MG63 (cell line): ENCODE measurements around the gene NAT14. TPM values are rescaled to one million over a fixed set of nuclear protein-coding genes. Genes with fewer than 3 reads are reported as not detected.
"Not testable (repeated sequence)": the region's sequence is repeated elsewhere in the genome, so short reads cannot be mapped to it uniquely, and the experiment has no call there.

Source experiments
- DNase-seq: peaks from one replicate; pipeline ENCODE4 v3.0.0-alpha.2; 2020
- H3K27me3 ChIP-seq: fragments of 250-450 bp; sonication (Bioruptor Pico); 2 replicates; pipeline ENCODE4 v1.5.1; 2020; ENCODE audit warnings: mild to moderate bottlenecking, moderate library complexity
- H3K36me3 ChIP-seq: fragments of 250-450 bp; sonication (Bioruptor Pico); 2 replicates; pipeline ENCODE4 v1.5.1; 2020; ENCODE audit warnings: mild to moderate bottlenecking, moderate library complexity
- H3K4me3 ChIP-seq: fragments of 250-450 bp; sonication (Bioruptor Pico); 2 replicates; pipeline ENCODE4 v1.5.1; 2020; ENCODE audit warnings: mild to moderate bottlenecking, moderate library complexity
- H3K9me3 ChIP-seq: fragments of 250-450 bp; sonication (Bioruptor Pico); 2 replicates; pipeline ENCODE4 v1.5.1; 2020; ENCODE audit warnings: mild to moderate bottlenecking, moderate library complexity
- total RNA-seq: library from RNA; depleted of rRNA; stranded (reverse); fragments of >200 nt; shearing (Covaris generic); gene quantifications from 2 replicates; pipeline ENCODE4 v1.2.3, GENCODE V29; 2014; ENCODE audit warnings: low replicate concordance

Gene NAT14
- total RNA-seq, 1 experiment from 2014 or later = 35.1 TPM

GRCh38 chr19:55489711-55490477 lies 4.9 kb downstream of the NAT14 start:
- H3K27me3 ChIP-seq = no peaks in the 10 kb centered on the region
- no peaks in the 10 kb centered on the region for H3K9me3 ChIP-seq
- H3K36me3 ChIP-seq = peaks cover 5% of the 10 kb centered on the region; the same call in 1 of the 2 replicates
- DNase-seq = peak; percentile 42
- H3K4me3 ChIP-seq = no peak overlapping the region

GRCh38 chr19:55490478-55491432 lies 5.8 kb downstream of the NAT14 start:
- no peaks in the 10 kb centered on the region for H3K9me3 ChIP-seq
- no peak overlapping the region for H3K4me3 ChIP-seq
- peaks cover 5% of the 10 kb centered on the region; the same call in 1 of the 2 replicates for H3K36me3 ChIP-seq
- peak; percentile 51 for DNase-seq
- H3K27me3 ChIP-seq = no peaks in the 10 kb centered on the region

- H3K9me3 ChIP-seq = no peaks in the 10 kb centered on the region
- no peaks in the 10 kb centered on the region for H3K27me3 ChIP-seq
- H3K36me3 ChIP-seq = no peaks in the 10 kb centered on the region
- DNase-seq = peak; percentile 72
- no peak overlapping the region for H3K4me3 ChIP-seq
Observed at GRCh38 chr19:55491546-55492360, 6.8 kb downstream of the NAT14 start.

- Histone ChIP-seq H3K27me3 (no peaks in the 10 kb centered on the region), H3K36me3 (no peaks in the 10 kb centered on the region), H3K9me3 (no peaks in the 10 kb centered on the region), H3K4me3 (no peak overlapping the region)
- DNase-seq = no peak
Observed at GRCh38 chr19:55492362-55492944, 7.5 kb downstream of the NAT14 start.

GRCh38 chr19:55493052-55493644 lies 8.2 kb downstream of the NAT14 start:
- no peaks in the 10 kb centered on the region for H3K9me3 ChIP-seq
- no peaks in the 10 kb centered on the region for H3K27me3 ChIP-seq
- no peak overlapping the region for H3K4me3 ChIP-seq
- no peaks in the 10 kb centered on the region for H3K36me3 ChIP-seq
- DNase-seq = peak; percentile 65

GRCh38 chr19:55493645-55494171 lies 8.7 kb downstream of the NAT14 start:
- no peak overlapping the region for H3K4me3 ChIP-seq
- no peaks in the 10 kb centered on the region for H3K9me3 ChIP-seq
- H3K27me3 ChIP-seq = no peaks in the 10 kb centered on the region
- no peak for DNase-seq
- no peaks in the 10 kb centered on the region for H3K36me3 ChIP-seq

GRCh38 chr19:55494172-55494761 lies 9.3 kb downstream of the NAT14 start:
- Histone ChIP-seq H3K4me3 (no peak overlapping the region), H3K36me3 (no peaks in the 10 kb centered on the region), H3K27me3 (no peaks in the 10 kb centered on the region), H3K9me3 (no peaks in the 10 kb centered on the region)
- no peak for DNase-seq

GRCh38 chr19:55495646-55496349 lies 10.8 kb downstream of the NAT14 start:
- no peaks in the 10 kb centered on the region for H3K9me3 ChIP-seq
- no peak for DNase-seq
- H3K27me3 ChIP-seq = no peaks in the 10 kb centered on the region
- no peak overlapping the region for H3K4me3 ChIP-seq
- no peaks in the 10 kb centered on the region for H3K36me3 ChIP-seq

GRCh38 chr19:55496820-55497219 lies 11.8 kb downstream of the NAT14 start:
- H3K9me3 ChIP-seq, H3K27me3 ChIP-seq, H3K36me3 ChIP-seq, DNase-seq, H3K4me3 ChIP-seq: not testable (repeated sequence)

- no peaks in the 10 kb centered on the region for H3K27me3 ChIP-seq
- no peak for DNase-seq
- H3K9me3 ChIP-seq = no peaks in the 10 kb centered on the region
- H3K4me3 ChIP-seq = no peak overlapping the region
- no peaks in the 10 kb centered on the region for H3K36me3 ChIP-seq
Observed at GRCh38 chr19:55497763-55498162, 12.8 kb downstream of the NAT14 start.

- DNase-seq = no peak
- no peak overlapping the region for H3K4me3 ChIP-seq
- no peaks in the 10 kb centered on the region for H3K9me3 ChIP-seq
- no peaks in the 10 kb centered on the region; the same call in 1 of the 2 replicates for H3K36me3 ChIP-seq
- no peaks in the 10 kb centered on the region for H3K27me3 ChIP-seq
Observed at GRCh38 chr19:55498246-55498840, 13.4 kb downstream of the NAT14 start.

- Histone ChIP-seq H3K36me3 (no peaks in the 10 kb centered on the region; the same call in 1 of the 2 replicates), H3K27me3 (no peaks in the 10 kb centered on the region)
Observed at GRCh38 chr19:55500368-55500952, 15.5 kb downstream of the NAT14 start.

GRCh38 chr19:55502197-55502952 lies 17.4 kb downstream of the NAT14 start:
- Histone ChIP-seq H3K9me3 (no peaks in the 10 kb centered on the region), H3K27me3 (no peaks in the 10 kb centered on the region), H3K4me3 (no peak overlapping the region), H3K36me3 (no peaks in the 10 kb centered on the region; the same call in 1 of the 2 replicates)
- DNase-seq = no peak

More at GRCh38 chr19:55500368-55500952, 15.5 kb downstream of the NAT14 start:
- H3K9me3 ChIP-seq = no peaks in the 10 kb centered on the region
- no peak overlapping the region for H3K4me3 ChIP-seq
- DNase-seq = no peak

GRCh38 chr19:55503157-55503501 lies 18.1 kb downstream of the NAT14 start:
- no peak for DNase-seq
- Histone ChIP-seq H3K4me3 (no peak overlapping the region), H3K36me3 (no peaks in the 10 kb centered on the region; the same call in 1 of the 2 replicates), H3K27me3 (no peaks in the 10 kb centered on the region), H3K9me3 (no peaks in the 10 kb centered on the region)
